NCI-H446 treated with DMSO at 0.1 percent for 48 hours (cell line): ENCODE measurements around the gene CEP63.
A peak's percentile ranks its signal among the peaks of the same experiment; 100 is the strongest.

ENCODE experiments used
- DNase-seq: peaks from one replicate; lab custom pipeline; 2025; lab: John Stamatoyannopoulos, UW

CEP63 gene

GRCh38 chr3:134485718-134486576 is at the start of gene CEP63, which contains the start of gene ANAPC13:
Gene CEP63 (plus strand): TSS chr3:134486057. CDS start chr3:134495321, 9,264 bp downstream.
Gene ANAPC13 (minus strand): TSS chr3:134485985. CDS start chr3:134482904, 3,081 bp downstream.
- peak; percentile 98 for DNase-seq

- no peak for DNase-seq
Measured at GRCh38 chr3:134437211-134437752, 48.6 kb upstream of the CEP63 start.

GRCh38 chr3:134441321-134441720 is 44.5 kb upstream of the CEP63 start:
- DNase-seq: no peak

GRCh38 chr3:134441821-134442220 is 44.0 kb upstream of the CEP63 start:
- DNase-seq: no peak

GRCh38 chr3:134445095-134445494 is 40.8 kb upstream of the CEP63 start:
- no peak for DNase-seq

- DNase-seq: peak; percentile 5
Measured at GRCh38 chr3:134445636-134446035, 40.2 kb upstream of the CEP63 start.

- DNase-seq: no peak
Measured at GRCh38 chr3:134446800-134447199, 39.1 kb upstream of the CEP63 start.

- no peak for DNase-seq
Measured at GRCh38 chr3:134447351-134447750, 38.5 kb upstream of the CEP63 start.

GRCh38 chr3:134448664-134449063 is 37.2 kb upstream of the CEP63 start:
- DNase-seq: no peak

GRCh38 chr3:134449277-134449676 is 36.6 kb upstream of the CEP63 start:
- DNase-seq: peak; percentile 7

- DNase-seq: no peak
Measured at GRCh38 chr3:134449951-134450350, 35.9 kb upstream of the CEP63 start.

GRCh38 chr3:134453631-134454030 is 32.2 kb upstream of the CEP63 start:
- no peak for DNase-seq

GRCh38 chr3:134457376-134458074 is 28.3 kb upstream of the CEP63 start:
- no peak for DNase-seq

GRCh38 chr3:134458406-134458945 is 27.4 kb upstream of the CEP63 start:
- DNase-seq: no peak

GRCh38 chr3:134459562-134459961 is 26.3 kb upstream of the CEP63 start:
- no peak for DNase-seq

- no peak for DNase-seq
Measured at GRCh38 chr3:134460965-134461364, 24.9 kb upstream of the CEP63 start.

GRCh38 chr3:134462331-134462941 is 23.4 kb upstream of the CEP63 start:
- DNase-seq: no peak

- no peak for DNase-seq
Measured at GRCh38 chr3:134463676-134464063, 22.2 kb upstream of the CEP63 start.

GRCh38 chr3:134464064-134464688 is 21.7 kb upstream of the CEP63 start:
- DNase-seq: peak; percentile 81

- DNase-seq: no peak
Measured at GRCh38 chr3:134464689-134465365, 21.0 kb upstream of the CEP63 start.

GRCh38 chr3:134466331-134466730 is 19.5 kb upstream of the CEP63 start:
- no peak for DNase-seq
